Middle frontal gyrus (tissue), 1 donor: ENCODE data around the gene FAM81A.

ENCODE experiments used
- DNase-seq: peaks from one replicate; pipeline ENCODE4 v3.0.0-alpha.2; 2015; ENCODE audit warnings: low spot score; ENCODE audit errors: extremely low spot score

The FAM81A gene

GRCh38 chr15:59539799-59540198, 101.8 kb downstream of the FAM81A start:
- DNase-seq = no peak

DNA sequence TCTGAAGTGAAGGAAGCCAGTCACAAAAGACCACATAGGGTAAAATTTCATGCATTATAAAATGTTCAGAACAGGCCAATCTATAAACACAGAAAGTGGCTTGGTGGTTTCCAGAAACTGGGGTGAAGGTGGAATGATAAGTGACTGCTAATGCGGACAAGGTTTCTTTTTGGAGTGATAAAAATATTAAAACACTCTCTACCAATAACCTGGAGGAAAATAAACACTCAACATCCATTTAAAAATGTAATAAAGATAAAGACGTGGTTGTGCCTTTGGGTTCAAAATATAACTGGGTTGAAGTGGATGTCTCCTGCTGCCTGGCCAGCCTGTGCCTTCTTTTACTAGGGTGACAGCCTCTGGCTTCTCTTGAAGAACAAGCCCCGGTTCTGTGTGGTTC, 102.7 kb downstream of the FAM81A start:
- DNase-seq = no peak

DNA sequence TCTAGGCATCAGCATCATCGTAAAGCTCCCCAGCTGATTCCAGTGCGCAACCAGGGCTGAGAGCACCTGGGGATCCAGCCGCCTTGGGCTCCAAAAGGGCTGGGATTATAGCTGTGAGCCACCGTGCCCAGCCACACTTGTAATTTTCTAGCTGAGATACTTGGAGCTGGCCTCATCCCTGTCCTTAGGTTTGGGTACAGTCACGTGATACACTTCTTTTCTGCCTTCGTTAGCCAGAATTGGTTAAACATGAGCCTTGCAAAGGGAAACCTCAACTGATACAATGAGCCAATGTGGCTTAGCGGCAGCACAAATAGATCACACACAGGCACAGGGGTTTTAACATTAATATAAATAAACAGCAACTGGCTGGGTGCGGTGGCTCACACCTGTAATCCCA, 103.8 kb downstream of the FAM81A start:
- DNase-seq = no peak

DNA sequence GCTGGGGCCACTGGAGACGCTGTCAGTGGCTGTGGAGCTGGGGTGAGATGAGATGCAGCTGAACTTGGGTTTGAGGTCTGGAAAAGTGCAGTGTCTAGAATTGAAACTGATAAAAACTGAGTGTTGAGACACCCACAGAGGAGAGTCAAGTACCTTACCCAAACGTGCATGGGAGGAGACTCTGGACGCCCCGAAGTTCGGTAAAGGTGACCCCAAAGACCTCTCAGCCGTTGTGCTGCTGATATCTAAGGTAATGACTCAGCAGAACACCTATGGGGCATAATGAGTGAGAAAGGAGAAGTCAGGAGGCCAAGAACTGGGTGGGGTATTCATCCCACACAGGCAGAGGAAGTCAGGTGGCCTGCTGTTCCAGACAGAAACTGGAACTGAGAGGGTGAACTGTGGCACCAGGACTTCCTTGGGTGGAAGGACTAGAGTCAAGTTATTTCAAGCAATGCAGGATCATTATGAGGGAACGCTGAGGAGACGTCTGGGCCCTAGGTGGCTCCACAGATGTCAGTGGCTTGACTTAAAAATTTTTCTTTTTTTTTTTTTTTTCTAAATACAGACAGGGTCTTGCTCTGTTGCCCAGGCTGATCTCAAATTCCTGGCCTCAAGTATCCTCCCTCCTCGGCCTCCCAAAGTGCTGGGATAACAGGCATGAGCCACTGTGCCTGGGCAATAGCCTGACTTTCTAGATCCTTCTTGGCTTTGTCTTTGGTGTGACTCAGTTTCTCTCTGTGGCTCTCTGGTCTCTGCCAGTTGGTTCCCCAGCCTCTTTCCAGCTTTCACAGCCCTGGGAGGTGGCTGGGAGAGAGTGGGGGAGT, 105.9 kb downstream of the FAM81A start:
- DNase-seq = no peak

GRCh38 chr15:59545573-59545972, 107.6 kb downstream of the FAM81A start:
- DNase-seq = no peak

DNA sequence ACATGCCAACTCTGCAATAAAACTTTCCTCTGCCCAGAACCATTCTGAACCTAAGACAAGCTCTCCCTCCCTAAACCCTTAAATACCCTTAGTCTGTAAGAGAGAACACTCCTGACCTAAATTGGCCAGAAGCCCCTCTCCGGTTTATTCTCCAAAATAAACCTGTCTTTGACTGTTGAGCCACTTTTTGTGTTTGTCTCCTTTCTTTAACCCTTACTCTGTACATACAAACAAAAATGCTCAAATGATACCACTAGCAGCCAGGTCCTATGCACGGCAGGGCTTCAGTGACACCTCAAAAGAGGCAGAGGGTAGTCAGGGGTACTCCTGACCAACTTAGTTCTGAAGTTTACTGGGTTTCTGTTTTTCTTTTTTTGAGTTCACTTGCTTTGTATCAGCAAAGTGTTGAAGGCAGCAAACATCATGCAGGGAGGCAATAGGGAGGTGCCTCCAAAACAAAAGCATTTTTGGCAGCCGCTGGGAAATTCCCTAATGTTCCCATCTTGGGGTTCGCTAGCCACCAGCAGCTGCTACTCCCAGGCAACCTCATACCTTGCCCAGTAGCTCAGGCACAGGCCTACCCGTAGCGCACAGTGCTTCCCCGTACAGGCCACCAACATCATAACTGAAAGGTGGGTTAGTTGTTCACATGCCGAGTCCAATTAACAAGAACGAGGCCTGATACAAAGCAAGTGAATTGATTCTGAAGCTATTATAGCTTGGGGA, 110.7 kb downstream of the FAM81A start:
- DNase-seq = no peak

- DNase-seq = no peak
Observed at GRCh38 chr15:59549301-59550185, 111.6 kb downstream of the FAM81A start.

DNA sequence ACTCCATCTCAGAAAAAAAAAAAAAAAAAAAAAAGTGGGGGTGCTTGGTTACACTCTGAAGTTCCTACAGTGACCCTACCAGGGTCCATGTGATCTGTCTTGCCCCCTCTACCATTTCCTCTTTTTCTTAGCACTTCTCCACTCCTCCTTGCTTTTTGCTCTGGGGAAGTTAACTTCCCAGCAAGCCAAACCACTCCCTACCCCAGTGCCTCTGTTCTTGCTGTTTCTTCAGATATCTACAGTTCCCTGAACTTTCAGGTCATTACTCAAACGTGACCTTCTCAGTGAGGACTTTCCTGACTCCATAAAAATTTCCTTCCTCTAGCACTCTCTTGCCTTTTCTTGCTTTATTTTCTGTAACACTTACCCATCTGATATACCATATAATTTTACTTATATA, 112.5 kb downstream of the FAM81A start:
- no peak for DNase-seq

DNA sequence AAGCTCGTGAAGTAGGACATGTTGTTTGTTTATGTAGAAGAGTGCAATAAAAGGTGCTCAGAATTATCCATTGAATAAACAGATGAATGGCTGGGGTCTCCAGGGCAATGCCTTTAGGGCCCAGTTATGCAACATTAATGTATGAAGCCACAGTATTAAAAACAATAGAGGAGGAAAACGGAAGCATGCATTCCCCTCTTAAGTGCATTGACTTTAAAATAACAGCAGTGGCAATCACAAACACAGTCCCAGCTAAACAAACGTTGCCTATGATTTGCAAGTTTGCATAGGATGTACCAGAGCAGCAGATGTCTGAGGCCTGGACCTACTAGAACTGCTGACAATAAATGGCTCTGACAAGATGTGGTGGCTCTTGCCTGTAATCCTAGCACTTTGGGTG, 113.0 kb downstream of the FAM81A start:
- DNase-seq = no peak

DNA sequence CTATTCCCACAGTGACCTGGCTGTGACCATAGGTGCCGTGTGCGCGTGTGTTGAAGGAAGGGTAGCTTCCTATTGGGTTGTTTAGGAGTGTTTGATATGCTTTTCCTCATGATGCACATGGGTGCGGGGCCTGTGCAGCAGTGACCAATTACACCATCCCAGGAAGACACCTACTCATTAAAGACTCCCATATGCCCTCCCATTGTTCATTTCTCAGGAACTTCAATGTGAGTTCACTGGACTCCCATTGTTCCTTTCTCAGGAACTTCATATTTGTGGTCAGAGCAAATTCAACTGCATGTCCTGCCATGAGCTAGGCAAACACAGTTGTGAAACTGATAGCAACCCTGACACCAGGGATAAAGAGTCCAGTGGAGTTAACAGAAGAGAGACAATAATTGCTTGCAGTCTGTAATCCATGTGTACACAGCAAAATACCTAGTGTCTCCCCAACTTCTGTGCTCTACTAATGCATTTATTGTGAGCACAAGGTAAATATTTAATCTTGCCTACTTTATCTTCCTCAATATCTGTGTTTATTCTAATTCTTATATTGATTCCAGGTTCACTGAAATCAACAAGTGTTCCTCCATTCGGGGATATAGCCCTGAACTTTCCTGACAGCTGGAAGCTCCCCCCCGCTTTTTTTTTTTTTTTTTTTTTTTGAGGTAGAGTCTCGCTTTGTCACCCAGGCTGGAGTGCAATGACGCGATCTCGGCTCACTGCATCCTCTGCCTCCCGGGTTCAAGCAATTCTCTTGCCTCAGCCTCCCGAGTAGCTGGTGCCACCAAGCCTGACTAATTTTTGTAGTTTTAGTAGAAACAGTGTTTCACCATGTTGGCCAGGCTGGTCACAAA, 116.1 kb downstream of the FAM81A start:
- DNase-seq = no peak

GRCh38 chr15:59555696-59556095, 117.7 kb downstream of the FAM81A start:
- DNase-seq = no peak

- DNase-seq = no peak
Observed at GRCh38 chr15:59556380-59556779, 118.4 kb downstream of the FAM81A start.

DNA sequence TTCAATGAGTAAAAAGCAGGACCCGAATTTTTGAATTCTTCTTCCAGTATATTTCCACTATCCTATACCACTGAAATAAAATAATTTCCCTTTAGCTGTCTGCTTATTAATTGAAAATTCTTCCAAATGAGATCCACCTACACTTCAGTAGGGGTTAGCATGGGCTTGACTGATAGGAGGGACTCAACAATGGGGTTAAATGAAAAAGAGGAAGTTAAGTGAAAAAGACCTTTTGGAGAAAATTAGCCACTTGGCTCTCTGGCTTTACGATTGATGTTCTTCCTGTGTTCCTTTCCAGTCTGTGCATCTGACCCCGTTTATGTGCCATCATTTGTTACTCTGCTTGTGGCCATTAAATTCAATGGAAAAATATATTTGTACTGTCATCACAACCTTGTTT, 119.6 kb downstream of the FAM81A start:
- no peak for DNase-seq

- no peak for DNase-seq
Observed at GRCh38 chr15:59558851-59559250, 120.9 kb downstream of the FAM81A start.

DNA sequence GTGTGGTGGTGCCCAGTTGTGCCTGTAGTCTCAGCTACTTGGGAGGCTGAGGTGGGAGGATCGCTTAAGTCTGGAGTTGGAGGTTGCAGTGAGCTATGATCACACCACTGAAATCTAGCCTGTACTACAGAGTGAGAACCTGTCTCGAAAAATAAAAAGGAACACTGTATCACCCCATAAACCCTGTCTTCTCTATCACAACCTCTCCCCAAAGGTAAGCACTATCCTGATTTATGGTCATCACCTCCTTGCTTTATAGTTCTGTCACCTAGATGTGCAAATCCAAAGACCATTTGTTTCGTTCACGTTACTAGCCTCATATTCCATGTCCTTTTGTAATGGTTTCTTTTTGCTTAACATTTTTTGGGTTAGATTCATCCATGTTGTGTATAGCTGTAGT, 123.6 kb downstream of the FAM81A start:
- no peak for DNase-seq

DNA sequence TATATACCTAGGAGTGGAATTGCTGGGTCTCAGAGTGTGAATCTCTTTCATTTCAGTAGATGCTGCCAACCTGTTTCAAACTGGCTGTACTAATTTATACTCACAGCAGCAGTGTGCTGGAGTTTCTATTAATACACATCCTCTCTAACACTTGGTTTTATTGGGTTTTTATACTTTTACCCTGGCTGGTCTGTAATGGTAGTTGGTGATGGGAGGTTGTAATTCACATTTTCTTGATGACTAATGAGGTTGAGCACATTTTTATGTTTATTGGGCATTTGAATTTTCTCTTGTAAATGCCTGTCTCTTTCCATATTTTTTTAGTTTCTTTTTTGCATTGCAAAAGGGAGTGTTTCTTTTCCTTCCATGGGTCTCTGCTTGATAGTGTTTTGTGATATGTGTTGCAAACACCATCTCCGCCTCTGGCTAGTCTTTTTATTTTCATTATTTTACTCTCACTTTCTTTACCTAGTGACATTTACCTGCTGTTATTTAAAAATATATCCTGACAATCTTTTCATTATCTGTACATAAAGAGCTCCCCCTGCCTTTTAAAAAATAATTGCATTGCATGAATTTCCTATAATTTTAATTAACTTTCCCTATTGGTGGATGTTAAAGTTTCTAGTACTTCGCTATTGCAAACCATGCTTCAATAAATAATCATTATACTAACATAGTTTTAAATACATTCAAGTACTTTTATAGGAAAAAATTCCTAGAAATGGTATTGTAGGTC, 124.6 kb downstream of the FAM81A start:
- DNase-seq = no peak

GRCh38 chr15:59565299-59565698, 127.3 kb downstream of the FAM81A start:
- no peak for DNase-seq

GRCh38 chr15:59567324-59567723, 129.3 kb downstream of the FAM81A start:
- no peak for DNase-seq

- DNase-seq = no peak
Observed at GRCh38 chr15:59569477-59569876, 131.5 kb downstream of the FAM81A start.

GRCh38 chr15:59570315-59570714, 132.3 kb downstream of the FAM81A start:
- no peak for DNase-seq
